NCI-H69 (cell line): ENCODE data around the gene ELOVL7.
"Not testable (repeated sequence)": the region's sequence is repeated elsewhere in the genome, so short reads cannot be mapped to it uniquely, and the experiment has no call there.

Experiments used
- DNase-seq: peaks from one replicate; lab custom pipeline; 2025; lab: John Stamatoyannopoulos, UW

ELOVL7 gene

DNA sequence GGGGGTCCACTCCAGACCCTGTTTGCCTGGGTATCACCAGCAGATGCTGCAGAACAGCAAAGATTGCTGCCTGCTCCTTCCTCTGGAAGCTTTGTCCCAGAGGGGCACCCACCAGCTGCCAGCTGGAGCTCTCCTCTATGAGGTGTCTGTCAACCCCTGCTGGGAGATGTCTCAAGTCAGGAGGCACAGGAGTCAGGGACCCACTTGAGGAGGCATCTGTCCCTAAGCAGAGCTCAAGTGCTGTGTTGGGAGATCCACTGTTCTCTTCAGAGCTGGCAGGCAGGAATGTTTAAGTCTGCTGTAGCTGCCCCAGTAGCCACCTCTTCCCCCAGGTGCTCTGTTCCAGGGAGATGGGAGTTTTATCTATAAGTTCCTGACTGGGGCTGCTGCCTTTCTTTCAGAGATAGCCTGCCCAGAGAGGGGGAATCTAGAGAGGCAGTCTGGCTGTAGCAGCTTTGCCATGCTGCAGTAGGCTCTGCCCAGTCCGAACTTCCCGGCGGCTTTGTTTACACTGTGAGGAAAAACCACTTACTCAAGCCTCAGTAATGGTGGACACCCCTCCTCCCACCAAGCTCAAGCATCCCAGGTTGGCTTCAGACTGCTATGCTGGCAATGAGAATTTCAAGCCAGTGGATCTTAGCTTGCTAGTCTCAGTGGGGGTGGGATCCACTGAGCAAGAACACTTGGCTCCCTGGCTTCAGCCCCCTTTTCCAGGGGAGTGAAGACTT, 128.7 kb downstream of the ELOVL7 start:
- not testable (repeated sequence) for DNase-seq

- no peak for DNase-seq
Observed at GRCh38 chr5:60712950-60713349, 131.1 kb downstream of the ELOVL7 start.

GRCh38 chr5:60711892-60712291, 132.2 kb downstream of the ELOVL7 start:
- not testable (repeated sequence) for DNase-seq

DNA sequence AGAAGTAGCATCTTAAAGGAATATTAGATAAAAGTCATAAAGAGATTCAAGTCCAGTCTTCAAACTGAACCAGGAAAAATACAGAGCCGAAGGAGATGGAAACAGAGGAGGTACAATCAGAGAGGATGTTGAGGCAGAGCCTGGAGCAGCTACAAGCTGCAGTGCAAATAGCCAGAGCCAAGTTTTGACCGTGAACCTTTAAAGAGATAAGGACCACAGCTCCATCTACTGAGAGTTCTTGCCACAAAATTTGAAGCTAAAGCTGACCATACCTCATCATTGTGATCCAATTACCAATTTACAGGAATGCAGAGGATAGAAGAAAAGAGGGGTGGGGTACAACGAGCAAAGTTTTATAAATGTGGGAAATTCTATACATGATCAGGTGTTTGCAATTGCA, 133.7 kb downstream of the ELOVL7 start:
- no peak for DNase-seq

DNA sequence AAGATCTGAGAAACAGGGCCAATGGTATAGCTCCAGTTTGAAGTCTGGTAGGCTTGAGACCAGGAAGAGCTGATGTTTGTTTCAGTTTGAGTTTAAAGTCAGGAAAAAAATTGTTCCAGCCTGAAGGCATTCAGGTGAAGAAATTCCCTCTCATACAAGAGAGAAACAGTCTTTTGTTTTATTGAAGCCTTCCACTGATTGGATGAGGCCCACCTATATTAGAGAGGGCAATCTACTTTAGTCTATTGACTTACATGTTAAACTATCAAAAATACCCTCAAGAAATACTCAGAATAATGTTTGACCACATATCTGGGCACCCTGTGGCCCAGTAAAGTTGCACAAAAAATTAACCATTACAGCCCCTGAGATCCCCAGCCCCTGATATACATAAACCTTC, 138.9 kb downstream of the ELOVL7 start:
- DNase-seq: no peak

DNA sequence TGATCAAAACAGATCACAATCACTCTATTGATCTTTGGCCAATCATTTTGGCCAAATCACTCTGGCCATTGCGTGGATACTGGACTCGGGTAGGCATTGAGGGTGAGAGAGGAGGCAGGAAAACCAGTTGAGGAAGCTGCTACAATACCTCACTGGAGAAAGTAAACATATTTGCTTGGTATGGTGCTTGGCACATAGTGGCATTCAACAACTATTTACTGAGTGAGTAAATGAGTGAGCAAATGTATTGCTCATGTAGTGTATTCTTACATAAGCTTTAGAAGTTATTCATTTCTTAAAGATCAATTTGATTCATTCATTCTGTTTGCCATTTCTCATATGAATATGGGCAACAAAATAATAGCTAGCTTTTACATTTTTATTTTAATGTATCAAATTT, 140.1 kb downstream of the ELOVL7 start:
- no peak for DNase-seq
